ENCODE results near the gene OR7G1. TPM values are rescaled to one million over a fixed set of nuclear protein-coding genes. Genes with fewer than 3 reads are reported as not detected.

OR7G1 gene
- total and polyA plus RNA-seq, 2 of the 4 experiments (the other 2 are of a cell fraction) = not detected

- no peak overlapping the region for H3K18ac ChIP-seq (ENCODE audit: low read depth, low read length)
- H3K9ac ChIP-seq (ENCODE audit: low read depth, low read length) = no peak overlapping the region
- H2AK5ac ChIP-seq (ENCODE audit: low read depth, low read length) = no peak overlapping the region
- peaks cover 70% of the 10 kb centered on the region for H3K36me3 ChIP-seq (ENCODE audit: control insufficient read depth, insufficient read depth, low read length)
- no peaks in the 10 kb centered on the region; the same call in none of the 2 replicates for H4K20me1 ChIP-seq (ENCODE audit: insufficient read depth, low read length)
- BruUV-seq (replicated peaks) = no TSS peak
- WGBS, 2 experiments (ENCODE audit: extremely low coverage in 2 of 2, insufficient read length in 1 of 2) = no CpG with 5 or more reads among the region's 1 CpG
- no peak overlapping the region for H4K91ac ChIP-seq (ENCODE audit: insufficient read depth, low read depth, low read length)
- DNase-seq = no peak
- H3K4me3 ChIP-seq (ENCODE audit: insufficient read depth, low read depth, low read length) = no peak overlapping the region
- H2BK15ac ChIP-seq (ENCODE audit: low read depth, low read length) = no peak overlapping the region
- no peak overlapping the region for H3K23ac ChIP-seq (ENCODE audit: low read depth, low read length)
- H3K9me3 ChIP-seq (ENCODE audit: control insufficient read depth, insufficient read depth, low read length) = peaks cover 65% of the 10 kb centered on the region
- no peaks in the 10 kb centered on the region for H3K9me1 ChIP-seq (ENCODE audit: insufficient read depth, low read length)
- no peak overlapping the region for H4K5ac ChIP-seq (ENCODE audit: low read depth, low read length)
- H2BK5ac ChIP-seq (ENCODE audit: low read depth, low read length, poor library complexity, severe bottlenecking) = no peak overlapping the region
- intact Hi-C loops (cut with micrococcal nuclease) (no loop called here), in situ Hi-C loops (cut with MboI; ENCODE audit: low sequenced_read_pairs) (no loop called here), dilution Hi-C loops (cut with HindIII; ENCODE audit: low sequenced_read_pairs, unreplicated experiment) (no loop called here)
- ChIA-PET POLR2A (ENCODE audit: unreplicated experiment) (no interaction called here), CTCF (no interaction called here)
- H3K14ac ChIP-seq (replicated peaks; ENCODE audit: low read depth, low read length) = no peak overlapping the region
- ATAC-seq (ENCODE audit: low read depth) = no peak
- no peak overlapping the region for H3K56ac ChIP-seq (ENCODE audit: extremely low read depth, insufficient read depth, low read length)
- H2BK120ac ChIP-seq (ENCODE audit: low read depth, low read length) = no peak overlapping the region
- H3K27me3 ChIP-seq (ENCODE audit: control insufficient read depth, insufficient read depth, low read length) = no peaks in the 10 kb centered on the region
- H3K79me1 ChIP-seq (ENCODE audit: low read depth in 1 of 2, low read length in 2 of 2) = peaks cover 7 to 12% of the 10 kb centered on the region in 2 experiments; a peak in 3 of 4 replicates
- no peak overlapping the region for H3K4me2 ChIP-seq (ENCODE audit: low read depth, low read length)
- no peak overlapping the region for H2BK20ac ChIP-seq (ENCODE audit: low read depth, low read length)
- no peak overlapping the region for H3K27ac ChIP-seq (ENCODE audit: insufficient read depth, low read length)
- no peak overlapping the region for H3K4ac ChIP-seq (ENCODE audit: low read depth, low read length)
- H2AFZ ChIP-seq (replicated peaks; ENCODE audit: low read length, poor library complexity) = no peak overlapping the region
- no peak overlapping the region for H4K8ac ChIP-seq (ENCODE audit: low read depth in 2 of 2, low read length in 2 of 2)
- TF ChIP-seq SMC3 (IDR thresholded peaks at IDR 0.05; ENCODE audit: low read depth, low read length) (no peak), MAFK (IDR thresholded peaks at IDR 0.05; ENCODE audit: low read depth, low read length) (no peak), RFX5 (IDR thresholded peaks at IDR 0.05; ENCODE audit: low read depth, low read length) (no peak), POLR2A (IDR thresholded peaks at IDR 0.05; ENCODE audit: low read depth, low read length) (no peak), CEBPB (IDR thresholded peaks at IDR 0.05; ENCODE audit: low read depth, low read length) (no peak), RCOR1 (IDR thresholded peaks at IDR 0.05; ENCODE audit: insufficient replicate concordance, low read length) (no peak), CHD1 (IDR thresholded peaks at IDR 0.05; ENCODE audit: low read depth, low read length) (no peak), FOS (IDR thresholded peaks at IDR 0.05; ENCODE audit: low read depth, low read length) (no peak), USF2 (IDR thresholded peaks at IDR 0.05; ENCODE audit: low read depth, low read length) (no peak), CTCF (conservative IDR thresholded peaks at IDR 0.05; ENCODE audit: low read depth, low read length) (no peak), RAD21 (IDR thresholded peaks at IDR 0.05; ENCODE audit: low read length) (no peak), MAZ (IDR thresholded peaks at IDR 0.05; ENCODE audit: borderline replicate concordance, low read depth, low read length) (no peak), BHLHE40 (IDR thresholded peaks at IDR 0.05; ENCODE audit: low read depth, low read length) (no peak), NFE2L2 (IDR thresholded peaks at IDR 0.05; ENCODE audit: low read depth, low read length) (no peak), ELK1 (IDR thresholded peaks at IDR 0.05; ENCODE audit: borderline replicate concordance, low read depth, low read length) (no peak), MXI1 (IDR thresholded peaks at IDR 0.05; ENCODE audit: borderline replicate concordance, low read depth, low read length) (no peak)
- no peaks in the 10 kb centered on the region for H3K4me1 ChIP-seq (ENCODE audit: control insufficient read depth, insufficient read depth, low read length)
- H2AK9ac ChIP-seq (replicated peaks; ENCODE audit: low read depth, low read length, poor library complexity) = no peak overlapping the region
Measured at GRCh38 chr19:9156304-9156703, 40.7 kb upstream of the OR7G1 start.
